Panc1 (cell line): ENCODE results near the gene RASD1. TPM values are rescaled to one million over a fixed set of nuclear protein-coding genes. Genes with fewer than 3 reads are reported as not detected.

Source experiments
- ATAC-seq: fragments of 200-7000 bp; cut with Tn5 transposase; 2 replicates; pipeline ENCODE4 v1.9.1; 2020; ENCODE audit warnings: mild to moderate bottlenecking, moderate library complexity
- BruUV-seq: library from RNA; stranded (reverse); fragments of 400-500 nt; replicated peaks from 2 replicates; lab custom pipeline; 2021; lab: Mats Ljungman, UMichigan
- CTCF ChIA-PET: fragments of 300-600 bp; sonication (Branson Sonifier 250); formaldehyde crosslinking; loops from one replicate; lab custom pipeline; 2022; ENCODE audit warnings: antibody characterized with exemption; lab: Charles Lee
- POLR2A ChIA-PET: fragments of 300-600 bp; sonication (Branson Sonifier 250); formaldehyde crosslinking; loops from one replicate; lab custom pipeline; 2022; ENCODE audit warnings: antibody characterized with exemption; lab: Charles Lee
- DNase-seq: peaks from one replicate; pipeline ENCODE4 v3.0.0-alpha.2; 2010; ENCODE audit warnings: low read depth, low spot score
- H3K27ac ChIP-seq: 2 replicates; pipeline ENCODE4 v1.5.1; 2011; ENCODE audit warnings: mild to moderate bottlenecking, low read length, inconsistent platforms
- H3K27me3 ChIP-seq: fragments of 200-500 bp; sonication (Bioruptor generic); 2 replicates; pipeline ENCODE4 v1.6.0; 2014; ENCODE audit warnings: low read length, inconsistent platforms; ENCODE audit not compliant: control insufficient read depth, insufficient read depth
- H3K36me3 ChIP-seq: fragments of 200-500 bp; sonication (Bioruptor generic); 2 replicates; pipeline ENCODE4 v1.5.1; 2014; ENCODE audit warnings: inconsistent platforms, mild to moderate bottlenecking, low read length, moderate library complexity; ENCODE audit not compliant: control insufficient read depth, insufficient read depth
- H3K4me1 ChIP-seq: 2 replicates; pipeline ENCODE4 v1.5.1; 2011; ENCODE audit warnings: inconsistent platforms, mild to moderate bottlenecking, low read length, moderate library complexity; ENCODE audit not compliant: control insufficient read depth, insufficient read depth
- H3K4me3 ChIP-seq, 2 experiments: 2 replicates each; pipeline ENCODE4 v1.5.1; 2011 to 2012; ENCODE audit warnings: low read depth in 2 of 2, low read length in 2 of 2, mild to moderate bottlenecking in 2 of 2, inconsistent platforms in 1 of 2, moderate library complexity in 1 of 2
- H3K9me3 ChIP-seq: fragments of 200-500 bp; sonication (Bioruptor generic); 2 replicates; pipeline ENCODE4 v1.5.1; 2014; ENCODE audit warnings: low read depth, mild to moderate bottlenecking, inconsistent platforms, low read length, moderate library complexity; ENCODE audit not compliant: control insufficient read depth, insufficient read depth
- CTCF ChIP-seq: fragments of 450-650 bp; IDR thresholded peaks from 2 replicates; pipeline ENCODE4 v1.5.1; 2017; ENCODE audit warnings: mild to moderate bottlenecking
- POLR2AphosphoS5 ChIP-seq: IDR thresholded peaks from 2 replicates; pipeline ENCODE4 v1.6.1; 2012; ENCODE audit warnings: mild to moderate bottlenecking, low read depth, low read length, moderate library complexity
- REST ChIP-seq, 2 experiments: IDR thresholded peaks; 2 replicates each; pipeline ENCODE4 v1.6.1; 2011 to 2012; ENCODE audit warnings: low read depth in 2 of 2, control low read depth in 1 of 2, low read length in 1 of 2, mild to moderate bottlenecking in 1 of 2, moderate library complexity in 1 of 2; ENCODE audit not compliant: insufficient read depth in 1 of 2
- SIN3A ChIP-seq: IDR thresholded peaks from 2 replicates; pipeline ENCODE4 v1.6.1; 2012; ENCODE audit warnings: low read depth, mild to moderate bottlenecking, low read length, moderate library complexity, borderline replicate concordance; ENCODE audit not compliant: insufficient read depth
- TCF7L2 ChIP-seq: IDR thresholded peaks from 2 replicates; pipeline ENCODE4 v1.6.1; 2011; ENCODE audit warnings: mild to moderate bottlenecking, low read depth, low read length, inconsistent platforms
- in situ Hi-C: cut with HindIII; loops from 2 replicates; pipeline ENCODE4 v1.10.0; 2016; ENCODE audit warnings: low sequenced_read_pairs, low pct_unique_long_range_greater_than_20kb
- intact Hi-C: fragments of 100-400 bp; cut with micrococcal nuclease; formaldehyde crosslinking; loops from one replicate; pipeline ENCODE4 v1.10.0; 2022; ENCODE audit not compliant: unreplicated experiment
- total RNA-seq: library from RNA; stranded (reverse); gene quantifications from one replicate; pipeline ENCODE4 v1.2.1, GENCODE V29; 2021; ENCODE audit not compliant: unreplicated experiment

RASD1 gene
- total RNA-seq, 1 experiment from 2014 or later, result 1.7 TPM

- ATAC-seq, result no peak
- in situ Hi-C loops (no loop called here), intact Hi-C loops (no loop called here)
Observed at GRCh38 chr17:17480593-17481148, 15.5 kb downstream of the RASD1 start.

GRCh38 chr17:17479209-17479608, 17.0 kb downstream of the RASD1 start:
- no peak overlapping the region for H3K27ac ChIP-seq
- H3K4me1 ChIP-seq, result peaks cover 4% of the 10 kb centered on the region; the same call in 1 of the 2 replicates
- no peaks in the 10 kb centered on the region for H3K9me3 ChIP-seq
- TF ChIP-seq POLR2AphosphoS5 (no peak), SIN3A (no peak), REST (IDR thresholded peaks at IDR 0.05; ENCODE audit: insufficient read depth in 1 of 2, low read depth in 2 of 2, low read length in 1 of 2) (no peak), CTCF (no peak), TCF7L2 (no peak)
- no peak for ATAC-seq
- H3K27me3 ChIP-seq, result no peaks in the 10 kb centered on the region
- H3K36me3 ChIP-seq, result peaks cover 4% of the 10 kb centered on the region
- no peak overlapping the region for H3K4me3 ChIP-seq
- intact Hi-C loops, result no loop called here
- no TSS peak for BruUV-seq
- in situ Hi-C loops, result no loop called here
- POLR2A ChIA-PET, result no interaction called here
- no peak for DNase-seq
- CTCF ChIA-PET, result no interaction called here

More at GRCh38 chr17:17480593-17481148, 15.5 kb downstream of the RASD1 start:
- Histone ChIP-seq H3K27ac (no peak overlapping the region), H3K27me3 (no peaks in the 10 kb centered on the region), H3K4me3 (no peak overlapping the region), H3K9me3 (no peaks in the 10 kb centered on the region), H3K4me1 (peaks cover 4% of the 10 kb centered on the region; the same call in 1 of the 2 replicates), H3K36me3 (peaks cover 4% of the 10 kb centered on the region)
- DNase-seq, result no peak
- POLR2A ChIA-PET, result no interaction called here
- TF ChIP-seq SIN3A (no peak), POLR2AphosphoS5 (no peak), TCF7L2 (no peak), REST (IDR thresholded peaks at IDR 0.05; ENCODE audit: insufficient read depth in 1 of 2, low read depth in 2 of 2, low read length in 1 of 2) (no peak)
- no TSS peak for BruUV-seq
- CTCF ChIA-PET, result no interaction called here
